Loucy (cell line): ENCODE data around the gene TIE1.

Experiments used
- H2AFZ ChIP-seq: fragments of 200-600 bp; sonication (generic); 2 replicates; pipeline ENCODE4 v1.6.0; 2016; ENCODE audit warnings: antibody characterized with exemption, mild to moderate bottlenecking, low read length, moderate library complexity
- H3F3A ChIP-seq: fragments of 200-600 bp; 2 replicates; pipeline ENCODE4 v1.6.0; 2016; ENCODE audit warnings: antibody characterized with exemption, low read depth, mild to moderate bottlenecking
- H3K27me3 ChIP-seq: fragments of 200-600 bp; sonication (generic); 2 replicates; pipeline ENCODE4 v1.6.1; 2014; ENCODE audit warnings: low read length, mild to moderate bottlenecking; ENCODE audit not compliant: insufficient read depth, poor library complexity, severe bottlenecking
- H3K36me3 ChIP-seq: fragments of 200-600 bp; sonication (generic); 2 replicates; pipeline ENCODE4 v1.6.1; 2016; ENCODE audit warnings: low read length; ENCODE audit not compliant: insufficient read depth
- H3K4me1 ChIP-seq: fragments of 200-600 bp; sonication (generic); 2 replicates; pipeline ENCODE4 v1.5.1; 2014; ENCODE audit warnings: low read length, mild to moderate bottlenecking; ENCODE audit not compliant: insufficient read depth, poor library complexity, severe bottlenecking
- H3K4me2 ChIP-seq: fragments of 200-600 bp; sonication (generic); 2 replicates; pipeline ENCODE4 v1.6.0; 2014; ENCODE audit warnings: antibody characterized with exemption, low read length, low read depth, mild to moderate bottlenecking; ENCODE audit not compliant: poor library complexity, severe bottlenecking
- H3K4me3 ChIP-seq: fragments of 200-600 bp; sonication (generic); 2 replicates; pipeline ENCODE4 v1.5.1; 2014; ENCODE audit warnings: low read length, mild to moderate bottlenecking, mixed read lengths; ENCODE audit not compliant: poor library complexity, severe bottlenecking
- H3K79me2 ChIP-seq: fragments of 200-600 bp; sonication (generic); 2 replicates; pipeline ENCODE4 v1.6.1; 2014; ENCODE audit warnings: low read length; ENCODE audit not compliant: insufficient read depth
- H3K9ac ChIP-seq: fragments of 200-600 bp; sonication (generic); 2 replicates; pipeline ENCODE4 v1.6.0; 2014; ENCODE audit warnings: mild to moderate bottlenecking, low read depth, low read length, moderate library complexity; ENCODE audit not compliant: poor library complexity, severe bottlenecking
- H3K9me2 ChIP-seq: fragments of 200-600 bp; sonication (generic); replicated peaks from 2 replicates; pipeline ENCODE4 v1.6.1; 2016; ENCODE audit warnings: low read depth, low read length, mixed read lengths
- H3K9me3 ChIP-seq: fragments of 200-600 bp; sonication (generic); 2 replicates; pipeline ENCODE4 v1.6.1; 2014; ENCODE audit warnings: mild to moderate bottlenecking, antibody characterized with exemption, low read length, low read depth; ENCODE audit not compliant: insufficient read depth
- H4K20me1 ChIP-seq: fragments of 200-600 bp; sonication (generic); 2 replicates; pipeline ENCODE4 v1.6.0; 2014; ENCODE audit warnings: antibody characterized with exemption, low read length, mild to moderate bottlenecking; ENCODE audit not compliant: insufficient read depth, poor library complexity, severe bottlenecking
- EZH2phosphoT487 ChIP-seq: fragments of 200-600 bp; IDR thresholded peaks from 2 replicates; pipeline ENCODE4 v1.6.1; 2018; ENCODE audit warnings: antibody characterized with exemption, mild to moderate bottlenecking, moderate library complexity, borderline replicate concordance
- TF ChIP-seq, protein P1 (sequence below): fragments of 200-600 bp; sonication (generic); conservative IDR thresholded peaks from 2 replicates; pipeline ENCODE4 v1.5.1; 2014; ENCODE audit warnings: mild to moderate bottlenecking, antibody characterized with exemption, low read length

The TIE1 gene

DNA sequence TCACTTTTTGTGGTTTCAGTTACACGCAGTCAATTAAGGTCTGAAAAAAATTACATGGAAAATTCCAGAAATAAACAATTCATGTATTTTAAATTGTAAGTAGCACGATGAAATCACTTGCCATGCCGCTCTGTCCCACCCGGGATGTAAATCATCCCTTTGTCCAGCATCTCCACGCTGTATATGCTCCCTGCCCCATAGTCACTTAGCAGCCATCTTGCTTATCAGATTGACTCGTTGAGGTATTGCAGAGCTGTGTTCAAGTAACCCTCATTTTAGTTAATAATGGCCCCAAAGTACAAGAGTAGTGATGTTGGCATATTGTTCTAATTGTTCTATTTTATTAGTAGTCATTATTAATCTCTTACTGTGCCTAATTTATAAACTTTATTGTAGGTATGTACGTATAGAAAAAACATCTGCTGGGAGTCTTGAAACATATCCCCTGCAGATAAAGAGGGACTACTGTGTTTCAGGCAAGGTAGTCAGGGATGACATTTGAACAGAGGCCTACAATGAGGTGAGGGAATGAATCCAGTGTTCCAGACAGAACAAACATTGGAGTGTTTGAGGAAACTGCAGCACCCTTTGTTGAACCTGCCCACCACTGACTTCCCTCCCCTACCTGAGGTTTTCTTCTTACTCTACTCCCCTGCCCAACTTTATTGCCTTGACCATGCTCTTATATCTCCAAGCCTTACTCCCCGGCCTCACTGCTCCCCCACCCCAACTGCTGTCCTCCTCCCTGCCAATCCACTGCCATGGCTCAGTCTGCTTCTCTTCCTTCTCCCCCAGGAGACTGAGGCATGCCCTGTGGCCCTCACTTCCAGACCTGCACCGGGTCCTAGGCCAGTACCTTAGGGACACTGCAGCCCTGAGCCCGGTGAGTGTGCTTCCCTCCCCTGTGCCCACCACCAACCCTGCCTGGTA is 50.9 kb downstream of the TIE1 start:
- H3K36me3 ChIP-seq: no peaks in the 10 kb centered on the region
- H3K4me2 ChIP-seq: no peak overlapping the region
- no peaks in the 10 kb centered on the region for H4K20me1 ChIP-seq
- H3K27me3 ChIP-seq: no peaks in the 10 kb centered on the region
- H2AFZ ChIP-seq: no peak overlapping the region
- H3K4me3 ChIP-seq: no peak overlapping the region
- no peaks in the 10 kb centered on the region for H3K4me1 ChIP-seq
- H3K9ac ChIP-seq: no peak overlapping the region
- H3F3A ChIP-seq: no peaks in the 10 kb centered on the region
- TF ChIP-seq, protein P1, sequence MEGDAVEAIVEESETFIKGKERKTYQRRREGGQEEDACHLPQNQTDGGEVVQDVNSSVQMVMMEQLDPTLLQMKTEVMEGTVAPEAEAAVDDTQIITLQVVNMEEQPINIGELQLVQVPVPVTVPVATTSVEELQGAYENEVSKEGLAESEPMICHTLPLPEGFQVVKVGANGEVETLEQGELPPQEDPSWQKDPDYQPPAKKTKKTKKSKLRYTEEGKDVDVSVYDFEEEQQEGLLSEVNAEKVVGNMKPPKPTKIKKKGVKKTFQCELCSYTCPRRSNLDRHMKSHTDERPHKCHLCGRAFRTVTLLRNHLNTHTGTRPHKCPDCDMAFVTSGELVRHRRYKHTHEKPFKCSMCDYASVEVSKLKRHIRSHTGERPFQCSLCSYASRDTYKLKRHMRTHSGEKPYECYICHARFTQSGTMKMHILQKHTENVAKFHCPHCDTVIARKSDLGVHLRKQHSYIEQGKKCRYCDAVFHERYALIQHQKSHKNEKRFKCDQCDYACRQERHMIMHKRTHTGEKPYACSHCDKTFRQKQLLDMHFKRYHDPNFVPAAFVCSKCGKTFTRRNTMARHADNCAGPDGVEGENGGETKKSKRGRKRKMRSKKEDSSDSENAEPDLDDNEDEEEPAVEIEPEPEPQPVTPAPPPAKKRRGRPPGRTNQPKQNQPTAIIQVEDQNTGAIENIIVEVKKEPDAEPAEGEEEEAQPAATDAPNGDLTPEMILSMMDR: no peak
- no peak for TF ChIP-seq EZH2phosphoT487
- no peaks in the 10 kb centered on the region for H3K9me2 ChIP-seq
- no peaks in the 10 kb centered on the region for H3K9me3 ChIP-seq
- no peaks in the 10 kb centered on the region for H3K79me2 ChIP-seq

DNA sequence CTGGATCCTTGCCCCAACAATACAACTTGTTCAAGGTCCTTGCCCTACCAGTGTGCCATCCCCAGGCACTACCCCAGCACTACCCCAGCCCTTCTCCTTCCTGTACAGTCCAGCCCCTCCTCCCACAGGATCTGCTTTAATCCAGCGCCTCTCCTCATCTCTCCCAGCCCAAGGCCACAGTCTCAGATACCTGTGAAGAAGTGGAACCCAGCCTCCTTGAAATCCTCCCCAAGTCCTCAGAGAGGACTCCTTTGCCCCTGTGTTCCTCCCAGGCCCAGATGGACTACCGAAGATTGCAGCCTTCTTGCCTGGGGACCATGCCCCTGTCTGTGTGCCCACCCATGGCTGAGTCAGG is 51.5 kb downstream of the TIE1 start:
- no peaks in the 10 kb centered on the region for H3K36me3 ChIP-seq
- H3K79me2 ChIP-seq: no peaks in the 10 kb centered on the region
- H3K4me3 ChIP-seq: no peak overlapping the region
- H3K4me1 ChIP-seq: no peaks in the 10 kb centered on the region
- no peaks in the 10 kb centered on the region for H3K27me3 ChIP-seq
- H3F3A ChIP-seq: no peaks in the 10 kb centered on the region
- no peaks in the 10 kb centered on the region for H3K9me2 ChIP-seq
- H3K4me2 ChIP-seq: no peak overlapping the region
- no peaks in the 10 kb centered on the region for H4K20me1 ChIP-seq
- no peak for TF ChIP-seq EZH2phosphoT487
- no peak overlapping the region for H2AFZ ChIP-seq
- no peaks in the 10 kb centered on the region for H3K9me3 ChIP-seq
- H3K9ac ChIP-seq: no peak overlapping the region

DNA sequence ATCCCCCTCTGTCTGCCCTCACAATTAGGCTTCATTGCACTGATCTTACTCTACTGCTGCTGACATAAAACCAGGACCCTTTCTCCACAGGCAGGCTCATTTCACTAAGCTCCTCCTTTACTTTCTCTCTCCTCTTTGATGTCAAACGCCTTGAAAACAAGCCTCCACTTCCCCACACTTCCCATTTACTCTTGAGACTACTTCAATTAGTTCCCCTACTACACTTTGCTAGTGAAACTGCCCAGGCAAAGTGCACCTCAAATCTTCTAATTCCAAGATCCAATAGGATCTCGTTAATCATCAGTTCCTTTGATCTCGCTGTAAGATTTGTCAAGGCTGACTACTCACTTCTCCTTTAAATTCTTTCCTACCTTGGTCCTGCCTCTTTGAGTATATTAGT is 52.1 kb downstream of the TIE1 start:
- TF ChIP-seq EZH2phosphoT487: no peak
- TF ChIP-seq, protein P1: no peak
- peaks cover 2% of the 10 kb centered on the region for H3K4me1 ChIP-seq
- no peaks in the 10 kb centered on the region for H3F3A ChIP-seq
- H3K27me3 ChIP-seq: no peaks in the 10 kb centered on the region
- no peak overlapping the region for H3K9ac ChIP-seq
- no peaks in the 10 kb centered on the region for H3K9me3 ChIP-seq
- no peak overlapping the region for H2AFZ ChIP-seq
- H4K20me1 ChIP-seq: no peaks in the 10 kb centered on the region
- no peak overlapping the region for H3K4me2 ChIP-seq
- H3K79me2 ChIP-seq: no peaks in the 10 kb centered on the region
- H3K9me2 ChIP-seq: no peaks in the 10 kb centered on the region
- no peak overlapping the region for H3K4me3 ChIP-seq
- no peaks in the 10 kb centered on the region for H3K36me3 ChIP-seq

DNA sequence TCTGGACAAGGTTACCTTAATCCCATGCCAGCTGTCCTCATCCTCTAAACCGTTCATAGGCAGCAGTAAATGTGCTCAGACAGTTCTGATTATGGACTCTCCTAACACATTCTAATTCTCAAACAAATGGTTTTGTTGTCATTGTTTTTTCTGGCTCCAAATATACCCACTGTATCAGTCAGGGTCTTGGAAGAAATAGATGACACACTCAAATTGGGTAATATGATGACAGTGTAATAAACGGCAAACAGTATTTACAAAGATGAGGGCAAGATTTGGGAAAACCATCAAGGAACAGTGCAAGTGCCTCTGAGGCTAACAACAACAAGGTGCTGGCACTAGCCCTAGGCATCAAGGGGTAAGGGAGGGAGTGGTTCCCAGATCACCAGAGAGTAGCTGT is 53.7 kb downstream of the TIE1 start:
- Histone ChIP-seq H4K20me1 (no peaks in the 10 kb centered on the region), H3K9ac (no peak overlapping the region), H3K4me3 (no peak overlapping the region), H3K79me2 (peaks cover 7% of the 10 kb centered on the region), H3K4me1 (peaks cover 4% of the 10 kb centered on the region), H3K4me2 (no peak overlapping the region), H3K27me3 (no peaks in the 10 kb centered on the region), H3K36me3 (no peaks in the 10 kb centered on the region), H3K9me2 (no peaks in the 10 kb centered on the region), H3K9me3 (no peaks in the 10 kb centered on the region), H3F3A (peaks cover 3% of the 10 kb centered on the region; the same call in 1 of the 2 replicates), H2AFZ (no peak overlapping the region)
- TF ChIP-seq, protein P1: no peak
- no peak for TF ChIP-seq EZH2phosphoT487
